ENCODE measurements around the gene ANKFN1. TPM values are rescaled to one million over a fixed set of nuclear protein-coding genes. Genes with fewer than 3 reads are reported as not detected.

The ANKFN1 gene
- total RNA-seq, 1 experiment from 2014 or later = not detected

DNA sequence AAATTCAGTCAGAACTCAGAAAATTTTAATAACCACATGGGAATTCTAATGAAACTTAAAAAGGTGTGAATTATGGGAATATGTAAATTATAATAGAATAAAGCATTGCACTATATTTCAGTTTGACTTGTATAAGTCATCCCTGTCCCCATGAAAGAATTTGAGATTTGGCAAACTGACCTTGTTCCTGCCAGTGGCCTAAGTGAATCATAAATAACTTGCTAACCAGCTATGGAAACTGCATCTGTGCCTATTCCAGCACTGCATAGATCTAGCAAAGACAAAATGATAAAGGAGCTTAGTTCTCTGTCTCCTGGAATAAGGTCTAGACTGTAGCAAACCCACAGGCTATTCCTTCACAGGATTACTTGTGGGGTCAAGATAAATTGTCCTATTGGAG lies 333.5 kb downstream of the ANKFN1 start:
- no peaks in the 10 kb centered on the region for H3K9me3 ChIP-seq (ENCODE audit: control insufficient read depth, low read depth, low read length)
- H2BK12ac ChIP-seq (ENCODE audit: insufficient read length, low read depth, low read length) = no peak overlapping the region
- no peak overlapping the region for H3K4me3 Mint-ChIP-seq

More for the DNA sequence above, 333.5 kb downstream of the ANKFN1 start:
- no peaks in the 10 kb centered on the region for H3K79me1 ChIP-seq (ENCODE audit: insufficient read depth, low read depth, low read length, poor library complexity, severe bottlenecking)
- H2BK5ac ChIP-seq (ENCODE audit: insufficient read length, low read length) = no peak overlapping the region
- DNase-seq = no peak
- no peak overlapping the region for H3K14ac ChIP-seq (ENCODE audit: insufficient read depth, low read length)
- H3K4me1 Mint-ChIP-seq = 0 out of 4 replicates have a peak, but pooled peaks cover 0 to 2% of the 10 kb centered on the region in 2 experiments
- H3K4me2 ChIP-seq (ENCODE audit: insufficient read depth, insufficient read length, low read length) = no peak overlapping the region
- TF ChIP-seq, protein P1, sequence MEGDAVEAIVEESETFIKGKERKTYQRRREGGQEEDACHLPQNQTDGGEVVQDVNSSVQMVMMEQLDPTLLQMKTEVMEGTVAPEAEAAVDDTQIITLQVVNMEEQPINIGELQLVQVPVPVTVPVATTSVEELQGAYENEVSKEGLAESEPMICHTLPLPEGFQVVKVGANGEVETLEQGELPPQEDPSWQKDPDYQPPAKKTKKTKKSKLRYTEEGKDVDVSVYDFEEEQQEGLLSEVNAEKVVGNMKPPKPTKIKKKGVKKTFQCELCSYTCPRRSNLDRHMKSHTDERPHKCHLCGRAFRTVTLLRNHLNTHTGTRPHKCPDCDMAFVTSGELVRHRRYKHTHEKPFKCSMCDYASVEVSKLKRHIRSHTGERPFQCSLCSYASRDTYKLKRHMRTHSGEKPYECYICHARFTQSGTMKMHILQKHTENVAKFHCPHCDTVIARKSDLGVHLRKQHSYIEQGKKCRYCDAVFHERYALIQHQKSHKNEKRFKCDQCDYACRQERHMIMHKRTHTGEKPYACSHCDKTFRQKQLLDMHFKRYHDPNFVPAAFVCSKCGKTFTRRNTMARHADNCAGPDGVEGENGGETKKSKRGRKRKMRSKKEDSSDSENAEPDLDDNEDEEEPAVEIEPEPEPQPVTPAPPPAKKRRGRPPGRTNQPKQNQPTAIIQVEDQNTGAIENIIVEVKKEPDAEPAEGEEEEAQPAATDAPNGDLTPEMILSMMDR (conservative IDR thresholded peaks at IDR 0.05) = no peak
- no peaks in the 10 kb centered on the region for H3K23me2 ChIP-seq (ENCODE audit: insufficient read length, low read depth, low read length, poor library complexity, severe bottlenecking)
- no peaks in the 10 kb centered on the region for H3K36me3 Mint-ChIP-seq (ENCODE audit: insufficient read depth in 1 of 3, low read depth in 3 of 3)
- H3K4me1 ChIP-seq (ENCODE audit: insufficient read depth, low read length) = no peaks in the 10 kb centered on the region
- H3K27ac ChIP-seq (ENCODE audit: insufficient read length, low read depth, low read length) = no peak overlapping the region
- H3K9me3 Mint-ChIP-seq = no peaks in the 10 kb centered on the region
- no peak overlapping the region for H3K27ac Mint-ChIP-seq
- H4K91ac ChIP-seq (ENCODE audit: insufficient read length, low read depth, low read length) = no peak overlapping the region
- no peak overlapping the region for H3K23ac ChIP-seq (ENCODE audit: insufficient read length, low read depth, low read length)
- H2BK120ac ChIP-seq (ENCODE audit: low read depth, low read length, poor library complexity, severe bottlenecking) = no peak overlapping the region
- H3K4ac ChIP-seq (ENCODE audit: low read depth, low read length) = no peak overlapping the region
- no peak overlapping the region for H2AFZ ChIP-seq (ENCODE audit: low read length)
- H3T11ph ChIP-seq (ENCODE audit: low read length) = no peak overlapping the region
- no peak overlapping the region for H4K8ac ChIP-seq (replicated peaks; ENCODE audit: insufficient read length, low read depth, low read length)
- H3K27me3 Mint-ChIP-seq (ENCODE audit: low read depth) = no peaks in the 10 kb centered on the region
- H3K9ac ChIP-seq (ENCODE audit: extremely low read depth, insufficient read length, low read length) = no peak overlapping the region
- H4K20me1 ChIP-seq (ENCODE audit: control insufficient read depth, insufficient read depth, insufficient read length) = no peaks in the 10 kb centered on the region
- no peak overlapping the region for H4K5ac ChIP-seq (ENCODE audit: insufficient read length, low read depth, low read length)
- no peaks in the 10 kb centered on the region for H3K27me3 ChIP-seq (ENCODE audit: insufficient read depth, low read length)
- no peak overlapping the region for H2AK5ac ChIP-seq (ENCODE audit: insufficient read length, low read length)
- no peak overlapping the region for H3K56ac ChIP-seq (ENCODE audit: insufficient read length, low read depth, low read length)
- no peak overlapping the region for H3K18ac ChIP-seq (ENCODE audit: insufficient read length, low read depth, low read length)
- H2BK15ac ChIP-seq (ENCODE audit: low read depth, low read length) = no peak overlapping the region
- no peaks in the 10 kb centered on the region for H3K79me2 ChIP-seq (ENCODE audit: insufficient read depth, low read length)
- H2BK20ac ChIP-seq (ENCODE audit: low read depth, low read length, poor library complexity, severe bottlenecking) = no peak overlapping the region
